SKM-1 treated with dmso at 0.1 percent for 144 hours (cell line): Measurements from ENCODE around the gene OGFR.

ENCODE experiments used
- DNase-seq: peaks from one replicate; lab custom pipeline; 2025; ENCODE audit not compliant: unreplicated experiment; lab: John Stamatoyannopoulos, UW

OGFR gene

DNA sequence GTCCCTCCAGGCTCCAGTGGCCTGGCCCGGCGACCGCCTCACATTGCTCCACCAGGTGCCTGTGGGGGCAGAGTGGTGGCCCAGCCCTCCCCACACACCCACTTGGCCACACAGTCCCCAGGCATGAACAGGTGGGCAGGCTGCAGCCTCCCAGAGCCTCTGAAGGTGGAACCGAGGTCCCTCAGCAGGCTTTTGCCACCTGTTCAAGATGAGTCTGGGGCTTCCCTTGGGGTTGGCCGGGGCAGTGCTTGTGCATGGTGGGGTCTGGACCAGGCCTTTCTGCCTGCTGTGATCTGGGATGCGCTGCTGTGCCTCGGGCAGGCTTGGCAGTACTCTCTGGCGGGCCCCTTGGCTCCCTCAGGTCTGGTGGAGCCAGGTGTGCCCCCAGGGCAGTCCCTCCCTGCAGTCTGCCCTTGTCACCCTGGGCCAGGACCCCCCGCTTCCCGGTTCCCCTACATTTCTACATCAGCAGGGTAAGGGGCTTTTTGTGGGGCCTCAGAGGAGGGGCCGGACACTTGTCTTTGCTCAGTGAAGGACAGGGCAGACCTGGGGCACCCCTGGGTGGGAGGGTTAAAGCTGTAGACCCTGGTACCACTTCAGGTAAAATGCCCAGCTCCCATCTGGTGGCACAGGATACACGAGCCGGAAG is 9.5 kb downstream of the OGFR start:
- DNase-seq: no peak

DNA sequence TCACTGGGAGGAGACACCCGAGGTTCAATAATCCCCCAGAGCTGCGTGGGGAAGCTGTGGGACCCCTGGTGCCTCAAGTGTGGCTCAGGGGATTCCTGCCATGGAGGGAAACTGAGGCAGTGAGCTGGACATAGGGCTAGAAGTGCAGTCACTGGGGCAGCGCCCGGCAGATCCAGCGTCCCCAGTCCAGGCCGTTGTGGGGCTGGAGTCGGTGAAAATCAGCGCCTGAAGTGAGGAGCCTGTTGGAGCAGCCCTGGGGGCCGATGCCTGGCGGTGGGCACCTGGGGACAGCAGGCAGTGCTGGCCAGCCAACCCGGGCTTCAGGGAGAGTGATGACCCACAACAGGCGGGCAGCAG is 10.1 kb downstream of the OGFR start:
- DNase-seq: no peak

DNA sequence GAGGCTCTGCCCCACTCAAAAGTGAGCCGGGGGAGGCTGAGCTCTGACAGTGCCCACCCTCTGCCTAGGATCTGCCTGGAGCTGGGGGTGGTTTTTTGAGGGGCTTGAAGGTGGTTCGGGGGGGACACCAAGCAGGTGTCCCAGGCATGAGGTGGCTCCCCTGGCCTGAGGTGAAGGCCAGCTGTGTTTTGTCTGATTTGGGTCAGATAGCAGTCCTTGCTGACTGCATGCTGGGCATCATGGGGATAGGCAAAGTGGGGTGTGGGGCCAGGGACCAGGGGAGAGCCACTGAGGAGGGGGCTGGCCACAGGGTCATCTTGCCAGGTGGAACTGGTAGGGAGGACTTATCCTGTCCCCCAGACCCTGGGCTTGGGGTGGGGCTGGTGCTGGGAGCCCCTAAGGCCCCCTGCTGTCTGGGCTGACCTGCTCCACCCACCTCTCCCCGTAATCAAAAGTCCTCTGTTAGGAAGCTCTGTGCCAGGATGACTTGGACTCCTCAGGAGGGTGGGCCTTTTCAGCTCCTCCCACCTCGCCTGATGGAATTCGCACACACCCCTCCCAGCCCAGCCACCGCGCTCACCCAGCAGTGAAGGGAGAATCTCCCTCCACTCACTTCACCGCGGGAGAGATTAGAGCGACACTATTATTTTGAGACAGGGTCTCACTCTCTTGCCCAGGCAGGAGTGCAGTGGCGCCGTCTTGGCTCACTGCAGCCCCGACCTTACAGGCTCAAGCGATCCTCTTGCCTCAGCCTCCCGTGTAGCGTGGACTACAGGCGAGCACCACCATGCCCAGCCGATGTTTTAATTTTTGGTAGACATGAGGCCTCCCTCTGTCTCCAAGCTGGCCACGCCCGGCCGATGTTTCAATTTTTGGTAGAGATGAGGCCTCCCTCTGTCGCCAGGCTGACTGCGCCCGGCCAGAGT is 10.7 kb downstream of the OGFR start:
- DNase-seq: no peak

DNA sequence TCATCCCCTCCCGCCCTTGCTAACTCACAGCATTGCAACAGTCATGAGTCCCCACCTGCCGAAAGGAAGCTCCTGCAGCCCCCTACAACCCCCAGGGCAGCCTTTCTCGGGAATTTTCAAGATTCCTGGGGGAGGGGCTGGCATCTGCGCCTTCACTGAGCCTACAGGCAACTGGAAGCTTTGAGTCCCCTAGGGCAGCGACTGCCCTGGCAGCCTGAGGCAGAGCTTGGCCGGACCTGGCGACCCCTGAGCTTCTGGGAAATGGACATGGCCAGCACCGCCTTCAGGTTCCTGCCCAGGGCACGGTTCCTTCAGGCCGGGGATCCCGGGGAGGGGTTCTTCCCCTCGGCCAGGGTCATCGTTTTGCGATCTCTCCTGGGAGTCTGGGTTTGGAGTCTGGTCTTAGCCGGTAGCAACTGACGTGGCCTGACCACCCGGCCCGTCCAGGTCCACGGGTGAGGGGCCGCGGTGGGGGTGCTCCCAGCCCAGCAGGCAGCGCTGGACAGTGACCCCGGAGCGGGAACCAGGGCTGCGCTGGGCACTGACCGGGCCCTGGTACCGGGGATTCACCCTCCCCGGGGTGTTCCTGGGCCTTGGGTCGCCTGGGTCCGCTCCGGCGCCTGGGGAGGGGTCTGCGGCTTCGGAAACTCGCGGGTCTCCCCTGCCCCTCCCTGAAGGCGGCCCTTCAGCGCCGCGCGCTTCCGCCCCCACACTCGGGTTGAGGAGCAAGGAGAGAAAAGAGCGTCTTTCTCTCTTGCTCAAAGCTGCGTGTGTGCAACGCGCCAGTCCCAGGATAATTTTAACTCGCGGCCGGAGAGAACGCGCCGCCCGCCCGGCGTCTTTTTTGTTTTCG is 11.6 kb downstream of the OGFR start:
- no peak for DNase-seq

DNA sequence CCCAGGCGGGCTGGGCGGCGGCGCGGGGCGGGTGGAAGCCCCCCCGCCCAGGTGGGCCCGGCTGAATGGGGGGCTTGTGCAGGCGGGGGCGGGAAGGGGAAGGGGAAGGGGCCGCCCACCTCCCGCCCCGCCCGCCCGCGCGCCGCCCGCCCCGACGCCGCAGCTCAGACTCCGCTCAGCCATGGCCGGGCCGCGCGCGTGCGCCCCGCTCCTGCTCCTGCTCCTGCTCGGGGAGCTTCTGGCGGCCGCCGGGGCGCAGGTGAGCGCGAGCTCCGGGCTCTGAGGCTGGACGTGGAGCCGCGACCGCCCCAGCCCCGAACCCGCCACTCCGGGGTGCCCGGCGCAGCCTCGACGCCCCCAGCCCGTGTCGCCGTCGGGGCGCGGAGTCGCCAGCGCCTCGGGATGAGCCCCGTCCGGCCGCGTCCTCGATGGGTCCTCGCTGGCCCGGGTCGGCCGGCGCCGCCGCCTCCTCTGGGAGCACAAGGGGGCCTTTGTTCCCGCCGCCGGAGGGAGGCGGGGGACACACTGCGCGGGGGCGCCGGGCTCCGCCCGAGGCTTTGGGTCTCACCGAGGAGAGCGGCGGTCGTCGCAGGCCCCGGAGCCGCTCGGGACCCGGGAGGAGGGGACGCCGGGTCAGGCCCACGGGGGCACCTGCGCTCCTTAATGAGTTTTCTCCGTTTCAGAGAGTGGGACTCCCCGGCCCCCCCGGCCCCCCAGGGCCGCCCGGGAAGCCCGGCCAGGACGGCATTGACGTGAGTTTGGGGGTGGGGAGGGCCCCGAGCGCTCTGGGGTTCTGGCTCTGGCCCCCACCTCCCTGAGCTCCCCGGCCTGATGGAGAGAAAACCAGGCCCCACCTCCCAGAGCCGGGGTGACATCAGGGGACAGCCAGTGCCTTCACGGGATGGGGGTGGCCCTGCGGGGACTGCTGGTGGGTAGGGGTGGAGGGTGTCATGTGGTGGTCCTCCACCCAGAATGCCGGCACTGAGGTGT is 12.5 kb downstream of the OGFR start, which contains the start of gene COL9A3:
Gene COL9A3 (plus strand): TSS at position 167 of the 990 bp plus-strand sequence. CDS start 15 bp downstream, at position 182.
- no peak for DNase-seq

DNA sequence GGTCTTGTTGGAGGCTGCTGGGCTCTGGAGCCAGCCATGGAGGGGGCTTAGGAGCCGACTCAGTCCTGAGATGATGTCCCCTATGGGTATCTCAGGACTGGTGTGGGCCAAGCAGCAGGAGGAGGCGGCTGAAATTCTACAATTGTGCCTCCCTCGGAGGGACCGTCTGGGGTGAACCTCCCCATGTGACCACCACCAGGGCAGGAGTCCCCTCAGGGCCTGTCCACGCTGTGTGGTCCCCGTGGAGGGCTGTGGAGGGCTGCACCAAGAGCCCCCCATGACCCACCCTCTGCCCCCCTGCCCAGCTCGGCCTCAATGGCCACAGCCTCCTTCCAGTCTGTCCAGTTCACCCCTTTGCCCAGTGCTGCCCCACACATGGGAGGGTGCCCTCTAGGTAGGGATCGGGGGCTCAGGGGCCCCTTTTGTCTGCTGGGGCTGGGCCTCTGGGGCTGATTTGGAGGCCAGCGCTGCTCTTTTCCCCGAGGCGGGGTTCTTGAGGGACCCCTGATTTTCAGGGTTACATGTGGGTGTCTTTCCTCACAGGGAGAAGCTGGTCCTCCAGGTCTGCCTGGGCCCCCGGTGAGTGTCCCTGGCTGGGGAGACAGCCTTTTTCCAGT is 13.4 kb downstream of the OGFR start:
- DNase-seq: no peak

DNA sequence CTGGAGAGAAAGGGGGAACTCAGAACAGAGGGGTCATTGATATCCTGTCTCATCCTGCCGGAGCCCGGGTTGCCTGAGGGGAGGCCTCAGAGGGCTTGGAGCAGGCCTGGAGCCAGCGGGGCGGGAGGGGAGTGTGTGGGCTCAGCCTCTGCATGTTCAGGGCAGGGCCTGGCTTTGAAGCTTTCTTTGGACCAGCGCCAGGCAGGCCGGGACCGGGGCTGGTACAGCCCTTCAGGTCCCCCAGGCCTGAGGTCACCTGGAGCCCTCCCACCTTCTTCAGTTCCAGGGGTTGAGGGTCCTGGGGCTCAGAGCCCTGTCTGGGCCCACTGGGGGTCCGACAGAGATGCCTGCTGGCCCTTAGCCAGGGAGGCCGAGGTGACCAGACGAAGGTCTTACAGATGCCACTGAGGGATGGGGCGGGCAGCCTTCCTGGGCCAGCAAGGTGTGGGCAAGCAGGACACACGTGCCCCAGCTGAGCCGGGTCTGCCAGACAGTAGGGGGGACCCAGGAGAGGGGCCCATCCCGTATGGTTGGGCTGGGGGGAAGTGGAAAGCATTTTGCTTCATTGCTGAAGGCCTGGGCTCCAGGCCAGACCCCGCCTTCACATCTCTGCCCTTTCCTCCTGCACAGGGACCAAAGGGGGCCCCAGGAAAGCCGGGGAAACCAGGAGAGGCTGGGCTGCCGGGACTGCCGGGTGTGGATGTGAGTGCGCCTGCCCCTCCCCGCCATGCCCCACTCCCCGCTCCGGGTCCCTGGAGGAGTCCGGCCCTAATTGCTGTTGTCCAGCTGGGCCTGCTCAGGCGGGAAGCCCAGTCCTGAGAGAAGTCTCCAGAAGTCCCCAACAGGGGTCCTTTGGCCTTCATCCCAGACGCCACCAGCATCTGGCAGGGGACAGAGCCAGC is 14.2 kb downstream of the OGFR start:
- DNase-seq: no peak

DNA sequence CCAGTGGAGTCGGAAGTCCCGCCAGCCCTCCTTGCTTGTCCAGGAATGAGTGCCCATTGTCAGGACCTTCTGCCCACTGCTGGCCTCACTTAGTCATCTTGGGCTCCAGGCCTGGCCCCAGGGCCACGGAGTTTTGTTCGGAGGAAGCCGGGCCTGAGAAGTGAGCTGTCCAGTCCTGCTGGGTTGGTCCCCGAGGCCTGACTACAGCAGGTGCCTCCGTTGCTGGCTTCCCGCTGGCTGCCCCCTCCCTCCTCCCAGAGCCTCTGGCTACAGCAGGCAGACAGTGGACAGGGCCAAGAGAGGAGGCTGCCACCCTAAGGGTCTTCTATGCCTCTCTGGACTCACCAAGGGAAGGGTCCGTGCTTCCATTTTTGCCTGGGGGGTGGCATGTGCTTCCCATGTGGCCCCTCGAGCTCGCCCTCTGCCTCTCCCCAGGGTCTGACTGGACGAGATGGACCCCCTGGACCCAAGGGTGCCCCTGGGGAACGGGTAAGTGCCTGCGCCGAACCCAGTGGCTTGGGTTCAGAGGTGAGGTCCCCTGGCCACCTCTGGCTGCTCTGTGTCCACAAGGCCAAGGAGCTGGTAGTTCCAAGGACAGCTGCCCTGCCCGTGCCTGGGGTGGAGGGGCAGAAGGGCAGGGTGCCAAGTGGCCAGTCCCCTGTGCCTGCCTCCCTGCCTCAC is 15.0 kb downstream of the OGFR start:
- no peak for DNase-seq

DNA sequence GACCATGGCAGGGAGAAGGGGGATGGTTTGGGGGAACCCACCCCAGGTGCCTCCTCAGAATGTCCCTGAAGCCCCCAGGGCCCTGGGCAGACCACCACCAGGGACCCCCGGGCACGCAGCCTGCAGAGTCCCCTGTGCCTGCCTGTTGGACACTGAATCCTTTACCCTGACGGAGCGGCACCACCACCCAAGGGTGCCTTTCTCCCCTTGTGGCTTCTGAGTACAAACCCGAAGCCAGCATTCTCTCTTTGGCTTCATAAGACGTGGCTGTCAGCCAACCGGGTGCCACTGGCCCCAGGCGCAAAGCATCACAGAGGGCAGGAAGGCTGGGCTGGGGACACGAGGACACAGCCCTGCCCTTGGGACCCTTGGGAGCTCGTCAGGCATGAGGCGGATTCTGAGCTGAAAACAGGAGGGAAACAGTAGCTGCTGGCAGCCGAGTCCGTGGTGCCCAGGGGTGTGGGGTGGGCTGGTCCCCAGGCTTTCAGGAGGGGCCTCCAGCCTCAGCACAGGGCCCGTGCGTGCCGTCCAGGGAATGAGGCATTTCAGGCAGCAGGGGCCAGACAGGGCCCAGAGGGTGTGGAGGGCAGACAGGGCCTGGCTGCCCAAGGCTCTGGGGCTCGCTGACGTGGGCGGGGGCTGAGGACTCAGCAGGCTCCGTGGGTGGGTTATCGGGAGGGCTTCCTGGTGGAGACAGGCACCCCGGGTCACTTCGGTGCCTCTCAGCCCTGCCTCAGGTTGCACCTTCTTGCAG is 15.8 kb downstream of the OGFR start:
- no peak for DNase-seq

DNA sequence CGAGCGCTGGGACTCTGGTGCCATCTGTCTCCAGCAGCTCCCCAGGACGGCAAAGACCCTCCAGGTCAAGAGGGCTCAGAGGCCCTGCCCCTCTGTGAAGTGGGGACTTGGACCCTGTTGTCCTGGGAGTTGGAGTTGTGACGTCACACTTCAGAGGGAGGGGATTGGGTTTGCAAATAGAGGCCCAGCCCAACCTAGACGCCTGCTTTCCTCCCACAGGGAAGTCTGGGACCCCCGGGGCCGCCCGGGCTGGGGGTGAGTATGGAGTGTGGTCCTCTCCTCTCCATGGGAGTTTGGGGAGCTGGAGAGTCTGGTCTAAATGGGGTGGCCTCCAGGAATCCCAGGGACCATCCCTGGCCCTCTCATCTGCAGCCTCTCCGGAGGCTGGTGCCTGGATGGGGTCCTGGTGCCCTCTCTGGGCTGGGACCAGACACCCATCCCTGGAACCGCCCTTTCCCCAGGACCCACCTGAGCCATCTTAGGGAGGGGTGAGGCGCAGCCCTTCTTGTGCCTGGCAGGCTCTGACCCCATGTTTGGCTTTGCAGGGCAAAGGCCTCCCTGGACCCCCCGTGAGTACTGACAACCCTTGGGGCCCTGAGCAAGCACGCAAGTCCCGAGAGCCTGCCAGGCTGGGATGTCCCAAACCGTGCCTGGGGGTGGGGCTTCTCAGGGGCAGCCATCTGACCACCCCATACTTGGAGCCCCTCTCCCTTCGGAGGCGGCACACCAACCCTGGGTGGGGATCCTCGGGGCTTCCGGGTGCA is 16.5 kb downstream of the OGFR start:
- no peak for DNase-seq

DNA sequence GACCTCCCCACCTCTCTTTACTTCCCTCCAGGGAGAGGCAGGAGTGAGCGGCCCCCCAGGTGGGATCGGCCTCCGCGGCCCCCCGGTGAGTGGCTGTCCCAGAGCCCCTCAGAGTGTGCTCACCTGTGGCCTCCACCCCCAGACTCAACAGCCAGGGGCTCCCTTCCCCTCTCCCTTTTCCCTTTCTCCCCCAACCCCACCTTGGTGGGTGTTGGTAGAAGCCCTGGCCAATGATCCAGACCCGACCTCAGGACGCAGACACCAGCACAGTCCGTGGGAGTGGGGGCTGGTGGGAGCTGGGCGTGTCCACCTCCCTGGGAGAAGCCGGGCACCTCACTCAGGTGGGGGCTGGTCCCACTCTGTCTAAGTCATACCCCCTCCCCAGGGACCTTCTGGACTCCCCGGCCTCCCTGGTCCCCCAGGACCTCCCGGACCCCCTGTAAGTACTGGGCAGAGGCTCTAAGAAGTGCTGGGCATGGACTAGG is 17.1 kb downstream of the OGFR start:
- no peak for DNase-seq

DNA sequence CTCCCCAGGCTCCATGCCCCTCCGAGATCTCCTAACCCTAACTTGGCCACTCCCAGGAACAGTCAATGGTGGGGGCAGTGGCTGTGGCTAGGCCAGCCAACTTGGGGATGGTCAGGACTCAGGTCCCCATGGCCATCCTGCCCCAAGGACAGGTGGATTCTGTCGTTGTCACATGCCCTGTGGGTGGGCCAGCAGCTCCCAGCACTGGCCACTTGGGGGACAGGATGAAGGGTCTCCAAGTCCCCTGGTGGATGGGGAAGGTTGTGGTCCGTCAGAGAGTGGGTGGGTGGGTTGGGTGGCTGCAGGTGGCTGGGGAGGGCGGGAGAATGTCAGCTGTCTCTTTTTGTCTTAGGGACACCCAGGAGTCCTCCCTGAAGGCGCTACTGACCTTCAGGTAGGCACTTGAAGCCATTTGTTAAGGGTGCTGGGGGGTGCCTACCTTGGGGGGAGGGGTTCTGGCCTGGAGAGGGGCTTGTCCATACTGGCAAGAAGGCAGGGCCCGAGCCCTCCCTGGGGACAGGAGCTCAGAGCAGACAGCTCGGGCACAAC is 17.7 kb downstream of the OGFR start:
- no peak for DNase-seq

DNA sequence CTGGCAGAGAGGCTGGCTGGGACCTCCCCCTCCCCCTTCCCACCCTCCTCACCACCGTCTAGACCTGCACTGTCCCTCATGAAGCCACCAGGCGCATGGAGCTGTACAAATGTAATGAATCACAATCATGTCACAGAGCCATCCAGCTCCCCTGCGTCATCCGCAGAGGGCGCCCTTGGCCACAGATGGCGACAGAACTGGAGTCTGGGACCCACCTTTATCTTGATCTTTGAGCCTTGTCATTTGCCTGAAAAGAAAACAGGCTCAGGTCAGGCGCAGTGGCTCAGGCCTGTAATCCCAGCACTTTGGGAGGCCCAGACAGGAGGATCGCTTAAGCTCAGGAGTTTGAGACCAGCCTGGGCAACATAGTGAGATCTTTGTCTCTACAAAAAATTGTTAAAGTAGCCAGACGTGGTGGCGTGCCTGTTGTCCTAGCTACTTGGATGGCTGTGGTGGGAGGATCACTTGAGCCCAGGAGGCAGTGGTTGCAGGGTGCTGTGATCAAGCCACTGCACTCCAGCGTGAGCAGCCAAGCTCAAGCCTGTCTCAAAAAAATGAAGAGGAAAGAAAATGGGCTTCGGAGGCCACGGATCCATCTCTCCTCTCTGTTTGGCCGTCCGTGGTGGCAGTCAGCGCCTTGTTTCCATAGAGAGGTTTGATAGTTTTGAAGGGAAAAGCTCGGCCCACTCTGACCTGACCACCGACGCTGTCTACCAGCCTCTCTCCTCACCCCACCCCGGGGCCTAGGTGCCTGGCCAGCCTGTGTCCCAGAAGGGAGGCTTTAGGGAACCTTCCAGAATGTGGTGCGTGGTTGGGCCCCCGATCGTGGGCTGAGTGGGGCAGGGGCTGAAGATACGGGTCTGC is 18.4 kb downstream of the OGFR start:
- peak; percentile 75 for DNase-seq

DNA sequence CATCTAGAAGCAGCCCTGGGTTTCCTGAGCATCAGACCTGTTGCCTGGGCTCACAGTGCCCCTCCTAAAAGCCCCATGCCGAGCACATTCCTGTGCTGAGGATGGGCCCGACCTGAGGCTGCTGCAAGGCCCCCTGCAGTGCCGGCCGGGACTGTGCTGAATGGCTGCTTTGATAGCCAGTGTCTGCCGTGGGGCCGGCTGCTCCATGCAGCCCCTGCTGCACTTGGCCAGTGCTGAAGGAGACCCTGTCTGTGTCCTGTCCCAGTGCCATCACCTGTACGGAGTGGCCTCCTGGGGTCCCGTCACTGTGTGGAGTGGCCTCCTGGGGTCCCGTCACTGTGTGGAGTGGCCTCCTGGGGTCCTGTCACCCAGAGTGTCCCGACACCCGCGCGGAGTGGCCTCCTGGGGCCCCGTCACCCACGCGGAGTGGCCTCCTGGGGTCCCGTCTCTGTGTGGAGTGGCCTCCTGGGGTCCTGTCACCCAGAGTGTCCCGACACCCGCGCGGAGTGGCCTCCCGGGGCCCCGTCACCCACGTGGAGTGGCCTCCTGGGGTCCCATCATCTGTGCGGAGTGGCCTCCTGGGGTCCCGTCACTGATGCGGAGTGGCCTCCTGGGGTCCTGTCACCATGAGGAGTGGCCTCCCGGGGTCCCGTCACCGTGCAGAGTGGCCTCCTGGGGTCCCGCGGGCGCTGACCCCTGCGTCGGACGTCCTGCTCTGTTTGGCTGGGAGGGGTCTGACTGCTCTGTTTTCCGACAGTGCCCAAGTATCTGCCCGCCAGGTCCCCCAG is 19.2 kb downstream of the OGFR start:
- DNase-seq: no peak
